ENCODE data around the gene SYT3.

Gene SYT3

DNA sequence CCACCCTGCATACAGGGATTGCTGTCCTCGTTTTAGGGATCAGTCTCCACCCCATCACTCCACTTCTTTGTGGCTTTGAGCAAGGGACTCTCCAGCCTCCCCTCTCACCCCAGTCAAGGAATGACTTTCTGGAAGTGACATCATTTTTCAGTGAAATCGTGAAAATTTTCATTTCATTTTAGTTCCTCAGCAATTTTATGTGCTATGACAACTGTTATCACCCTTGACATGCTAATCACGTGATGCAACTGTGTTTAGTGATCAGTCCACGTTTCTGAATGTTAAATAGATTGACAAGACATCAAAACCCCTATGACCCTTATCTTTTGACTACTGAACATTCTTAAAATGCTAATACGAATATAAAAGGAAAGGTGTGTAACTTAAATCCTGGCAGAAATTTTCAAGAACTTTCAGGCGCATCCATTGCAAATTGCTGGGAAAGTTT, 17.6 kb upstream of the SYT3 start:
- no peak for DNase-seq (ENCODE audit: low read depth)
- TF ChIP-seq, protein P1, sequence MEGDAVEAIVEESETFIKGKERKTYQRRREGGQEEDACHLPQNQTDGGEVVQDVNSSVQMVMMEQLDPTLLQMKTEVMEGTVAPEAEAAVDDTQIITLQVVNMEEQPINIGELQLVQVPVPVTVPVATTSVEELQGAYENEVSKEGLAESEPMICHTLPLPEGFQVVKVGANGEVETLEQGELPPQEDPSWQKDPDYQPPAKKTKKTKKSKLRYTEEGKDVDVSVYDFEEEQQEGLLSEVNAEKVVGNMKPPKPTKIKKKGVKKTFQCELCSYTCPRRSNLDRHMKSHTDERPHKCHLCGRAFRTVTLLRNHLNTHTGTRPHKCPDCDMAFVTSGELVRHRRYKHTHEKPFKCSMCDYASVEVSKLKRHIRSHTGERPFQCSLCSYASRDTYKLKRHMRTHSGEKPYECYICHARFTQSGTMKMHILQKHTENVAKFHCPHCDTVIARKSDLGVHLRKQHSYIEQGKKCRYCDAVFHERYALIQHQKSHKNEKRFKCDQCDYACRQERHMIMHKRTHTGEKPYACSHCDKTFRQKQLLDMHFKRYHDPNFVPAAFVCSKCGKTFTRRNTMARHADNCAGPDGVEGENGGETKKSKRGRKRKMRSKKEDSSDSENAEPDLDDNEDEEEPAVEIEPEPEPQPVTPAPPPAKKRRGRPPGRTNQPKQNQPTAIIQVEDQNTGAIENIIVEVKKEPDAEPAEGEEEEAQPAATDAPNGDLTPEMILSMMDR (conservative IDR thresholded peaks at IDR 0.05; ENCODE audit: control insufficient read depth, insufficient read depth, low read depth, low read length): no peak
- no peak overlapping the region for H3K4me3 ChIP-seq (ENCODE audit: control insufficient read depth, low read depth, low read length)

- no peak overlapping the region for H3K4me3 ChIP-seq (ENCODE audit: control insufficient read depth, low read depth, low read length)
- no peak for DNase-seq (ENCODE audit: low read depth)
- TF ChIP-seq, protein P1 (conservative IDR thresholded peaks at IDR 0.05; ENCODE audit: control insufficient read depth, insufficient read depth, low read depth, low read length): no peak
Measured at GRCh38 chr19:50654882-50655281, 15.2 kb upstream of the SYT3 start.

DNA sequence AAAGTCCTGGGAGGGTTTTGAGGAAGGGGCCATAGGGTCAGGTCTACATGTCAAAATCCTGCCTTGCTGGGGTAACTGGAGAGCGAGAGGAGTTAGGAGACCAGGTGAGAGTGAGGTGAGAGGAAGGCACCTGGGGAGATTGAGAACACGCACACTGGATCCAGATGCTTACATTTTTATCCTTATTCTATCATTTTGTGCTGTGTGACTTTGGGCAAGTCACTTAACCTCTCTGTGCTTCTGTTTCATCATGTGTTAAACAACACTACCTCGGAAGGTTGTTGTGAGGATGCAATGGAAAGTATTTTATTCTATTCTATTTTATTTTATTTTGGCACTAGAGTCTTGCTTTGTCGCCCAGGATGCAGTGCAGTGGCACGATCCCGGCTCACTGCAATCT, 13.0 kb upstream of the SYT3 start:
- no peak for DNase-seq (ENCODE audit: low read depth)
- TF ChIP-seq, protein P1 (conservative IDR thresholded peaks at IDR 0.05; ENCODE audit: control insufficient read depth, insufficient read depth, low read depth, low read length): no peak

DNA sequence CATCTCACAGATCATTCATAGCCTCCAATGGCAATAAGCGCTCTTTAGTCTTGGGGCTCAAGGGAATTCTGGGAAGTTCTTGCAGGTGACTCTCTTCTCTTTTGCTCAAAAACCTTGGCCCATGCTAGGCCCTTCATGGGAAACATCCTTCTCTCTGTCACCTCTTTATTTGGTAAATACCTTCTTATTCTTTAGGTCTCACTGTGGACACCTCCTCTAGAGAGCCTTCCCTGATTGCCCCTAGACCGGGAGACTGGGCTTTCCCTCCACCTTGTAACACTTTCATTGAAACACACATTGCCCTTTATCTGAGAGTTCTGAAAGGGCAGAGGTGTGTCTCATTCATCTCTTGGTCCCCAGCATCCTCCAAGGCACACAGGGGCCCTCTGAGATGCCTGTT, 11.5 kb upstream of the SYT3 start:
- no peak for DNase-seq (ENCODE audit: low read depth)
- TF ChIP-seq, protein P1 (conservative IDR thresholded peaks at IDR 0.05; ENCODE audit: control insufficient read depth, insufficient read depth, low read depth, low read length): no peak
- H3K4me3 ChIP-seq (ENCODE audit: control insufficient read depth, low read depth, low read length): no peak overlapping the region

More for the DNA sequence above, 13.0 kb upstream of the SYT3 start:
- H3K4me3 ChIP-seq (ENCODE audit: control insufficient read depth, low read depth, low read length): no peak overlapping the region

- DNase-seq (ENCODE audit: low read depth): peak; percentile 9
- TF ChIP-seq, protein P1 (conservative IDR thresholded peaks at IDR 0.05; ENCODE audit: control insufficient read depth, insufficient read depth, low read depth, low read length): no peak
- H3K4me3 ChIP-seq (ENCODE audit: control insufficient read depth, low read depth, low read length): no peak within 1 kb of the TSS
Measured at GRCh38 chr19:50649433-50650391, 10.0 kb upstream of the SYT3 start, which contains the start of gene C19orf81. Gene C19orf81, plus strand, starts transcription at chr19:50649445. Its CDS starts 0 bp downstream, at chr19:50649445.

GRCh38 chr19:50648659-50649058, 9.0 kb upstream of the SYT3 start:
- H3K4me3 ChIP-seq (ENCODE audit: control insufficient read depth, low read depth, low read length): no peak overlapping the region
- TF ChIP-seq, protein P1 (conservative IDR thresholded peaks at IDR 0.05; ENCODE audit: control insufficient read depth, insufficient read depth, low read depth, low read length): no peak
- no peak for DNase-seq (ENCODE audit: low read depth)

Measured in fibroblast of mammary gland (primary cell).